BE2C (cell line): ENCODE data around the gene DCX.

Source experiments
- DNase-seq: peaks from one replicate; pipeline ENCODE4 v3.0.0-alpha.2; 2020
- H3K27me3 ChIP-seq: fragments of 250-450 bp; sonication (Bioruptor Pico); 2 replicates; pipeline ENCODE4 v1.5.1; 2020; ENCODE audit warnings: mild to moderate bottlenecking
- H3K36me3 ChIP-seq: fragments of 250-450 bp; sonication (Bioruptor Pico); 2 replicates; pipeline ENCODE4 v1.5.1; 2020; ENCODE audit warnings: mild to moderate bottlenecking
- H3K4me1 ChIP-seq: fragments of 250-450 bp; sonication (Bioruptor Pico); 2 replicates; pipeline ENCODE4 v1.5.1; 2020
- H3K4me3 ChIP-seq: 2 replicates; pipeline ENCODE4 v1.5.1; 2011; ENCODE audit warnings: low read depth, low read length
- H3K9me3 ChIP-seq: fragments of 250-450 bp; sonication (Bioruptor Pico); 2 replicates; pipeline ENCODE4 v1.5.1; 2020
- CTCF ChIP-seq: IDR thresholded peaks from 2 replicates; pipeline ENCODE4 v1.5.1; 2012; ENCODE audit warnings: mild to moderate bottlenecking, low read depth, low read length

DCX gene

DNA sequence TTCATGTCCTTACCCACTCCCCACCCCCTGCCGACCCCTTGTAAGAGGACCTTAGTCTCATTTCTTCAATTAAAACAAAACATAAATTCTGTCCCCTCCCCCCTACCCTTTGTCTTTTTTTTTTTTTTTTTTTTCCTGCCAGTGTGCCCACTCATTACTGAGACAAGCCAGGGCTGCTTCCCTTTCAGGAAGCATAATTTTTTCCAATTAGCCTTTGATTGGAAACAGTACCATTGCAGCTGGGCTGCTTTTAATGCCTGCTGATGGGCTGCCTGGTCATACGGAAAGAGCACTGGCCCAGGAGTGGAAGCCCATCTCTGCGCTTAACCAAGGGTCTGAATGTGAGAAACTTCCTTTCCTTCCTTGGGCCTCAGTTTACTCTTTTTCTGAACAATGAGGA is 123.2 kb downstream of the DCX start:
- peak; percentile 40 for DNase-seq
- H3K27me3 ChIP-seq: no peaks in the 10 kb centered on the region
- no peaks in the 10 kb centered on the region for H3K36me3 ChIP-seq
- no peak for TF ChIP-seq CTCF
- H3K4me3 ChIP-seq: no peak overlapping the region
- peaks cover 14% of the 10 kb centered on the region for H3K4me1 ChIP-seq
- H3K9me3 ChIP-seq: no peaks in the 10 kb centered on the region

DNA sequence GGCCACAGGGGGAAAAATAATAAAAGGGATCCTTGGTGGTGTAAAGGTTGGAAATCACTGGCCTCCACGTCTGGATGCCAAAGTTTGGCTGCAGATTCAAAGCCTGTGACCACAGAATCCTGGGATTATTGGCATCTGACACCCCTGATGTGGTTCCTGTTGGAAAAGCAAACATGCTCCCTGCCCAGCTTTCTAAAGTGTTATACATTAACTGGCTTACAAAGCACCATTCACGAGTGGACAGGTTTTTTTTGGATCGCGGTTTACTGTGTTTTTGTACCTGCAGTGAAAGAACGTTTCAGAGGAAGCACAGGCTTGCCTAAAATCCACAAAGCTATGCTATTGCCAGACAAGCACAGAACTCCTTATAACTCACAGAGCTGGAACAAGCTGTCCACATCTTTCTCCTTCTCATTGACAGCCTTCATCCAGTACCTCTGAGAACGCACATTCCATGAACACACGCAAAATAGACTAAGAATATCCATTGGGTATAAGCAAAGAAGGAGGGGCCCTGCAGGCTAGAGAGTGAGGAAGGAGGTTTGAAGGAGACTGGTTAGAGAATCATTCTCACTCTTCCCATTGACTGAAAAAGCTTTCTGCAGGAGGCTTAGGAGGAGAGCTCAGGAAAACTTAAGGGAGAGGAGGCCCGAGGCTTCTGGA is 127.2 kb downstream of the DCX start:
- Histone ChIP-seq H3K27me3 (no peaks in the 10 kb centered on the region), H3K9me3 (no peaks in the 10 kb centered on the region), H3K4me1 (peaks cover 14% of the 10 kb centered on the region), H3K36me3 (no peaks in the 10 kb centered on the region), H3K4me3 (no peak overlapping the region)
- no peak for DNase-seq
- TF ChIP-seq CTCF: no peak

GRCh38 chrX:111283446-111283845 is 128.5 kb downstream of the DCX start:
- TF ChIP-seq CTCF: no peak
- H3K9me3 ChIP-seq: no peaks in the 10 kb centered on the region
- no peaks in the 10 kb centered on the region for H3K36me3 ChIP-seq
- no peaks in the 10 kb centered on the region for H3K27me3 ChIP-seq
- peaks cover 5% of the 10 kb centered on the region for H3K4me1 ChIP-seq
- H3K4me3 ChIP-seq: no peak overlapping the region
- DNase-seq: no peak

DNA sequence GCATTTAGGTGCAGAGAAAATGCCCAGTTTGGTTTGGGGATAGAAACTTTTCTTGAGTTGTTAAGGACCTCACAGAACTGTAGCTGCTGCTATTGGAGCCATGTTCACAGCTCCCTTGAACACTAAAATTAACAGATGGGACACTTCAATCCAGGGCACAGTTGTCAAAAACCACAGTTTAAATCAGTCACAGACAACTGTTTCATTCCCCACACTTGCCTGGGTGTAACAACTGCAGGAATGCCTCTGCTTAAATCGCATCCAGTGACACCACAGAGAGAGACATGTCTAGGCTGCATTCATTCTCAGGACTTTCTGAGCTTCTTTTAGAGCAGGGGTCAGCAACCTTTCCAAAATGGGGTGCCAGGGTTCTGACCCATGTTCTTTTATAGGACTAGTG is 129.0 kb downstream of the DCX start:
- Histone ChIP-seq H3K36me3 (no peaks in the 10 kb centered on the region), H3K4me1 (peaks cover under 1% of the 10 kb centered on the region; the same call in 1 of the 2 replicates), H3K27me3 (no peaks in the 10 kb centered on the region), H3K9me3 (no peaks in the 10 kb centered on the region), H3K4me3 (no peak overlapping the region)
- TF ChIP-seq CTCF: no peak
- no peak for DNase-seq

DNA sequence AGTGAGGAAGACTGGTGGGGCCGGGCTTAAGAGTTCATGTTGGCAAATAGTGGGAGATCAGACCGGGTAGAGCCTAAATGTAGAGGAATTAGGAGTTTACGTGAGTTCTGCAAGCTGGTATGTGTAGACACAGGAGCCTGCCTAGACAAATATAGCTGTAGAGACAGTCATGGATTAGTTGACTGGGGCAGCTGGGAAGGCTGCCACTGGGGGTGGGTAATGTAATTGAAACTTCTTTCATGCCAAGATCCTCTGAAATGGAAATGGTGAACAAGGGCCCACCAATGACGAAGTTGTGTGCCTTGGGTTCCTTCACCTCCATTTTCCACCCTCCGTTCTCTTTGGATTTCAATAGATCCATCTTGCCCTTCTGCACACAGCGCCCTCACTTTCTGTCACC is 129.9 kb downstream of the DCX start:
- no peaks in the 10 kb centered on the region for H3K27me3 ChIP-seq
- no peak overlapping the region for H3K4me3 ChIP-seq
- TF ChIP-seq CTCF: no peak
- no peaks in the 10 kb centered on the region for H3K4me1 ChIP-seq
- H3K9me3 ChIP-seq: no peaks in the 10 kb centered on the region
- no peak for DNase-seq
- H3K36me3 ChIP-seq: no peaks in the 10 kb centered on the region

DNA sequence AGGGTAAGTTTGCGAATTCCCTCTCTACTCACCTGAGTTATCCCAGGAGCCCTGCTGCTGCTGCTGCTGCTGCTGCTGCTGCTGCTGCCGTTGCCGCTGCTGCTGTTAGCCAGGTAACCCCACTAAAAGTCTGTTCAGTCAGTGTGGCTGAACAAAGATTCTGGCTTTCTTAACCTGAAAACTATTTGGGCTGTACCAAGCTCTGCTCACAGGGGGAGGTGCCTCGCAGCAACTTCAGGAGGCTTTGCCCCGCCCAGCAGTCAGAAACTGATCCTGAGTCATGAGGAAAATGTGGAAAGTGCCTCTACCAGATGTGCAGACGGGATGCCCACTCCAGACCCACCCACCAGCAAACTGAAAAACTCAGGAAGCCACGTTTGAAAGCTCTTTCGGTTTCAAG is 141.7 kb downstream of the DCX start, which contains the start of gene CAPN6:
CAPN6 (minus strand) TSS at position 145 of the 400 bp plus-strand sequence. CDS start 6,547 bp downstream, outside the sequence.
- Histone ChIP-seq H3K36me3 (no peaks in the 10 kb centered on the region), H3K9me3 (no peaks in the 10 kb centered on the region), H3K27me3 (no peaks in the 10 kb centered on the region), H3K4me1 (no peaks in the 10 kb centered on the region; the same call in 1 of the 2 replicates), H3K4me3 (no peak within 1 kb of the TSS)
- DNase-seq: no peak
- no peak for TF ChIP-seq CTCF
